GM19455 (cell line): ENCODE data around the gene RMI2.

Experiments
- ATAC-seq: cut with Tn5 transposase; IDR thresholded peaks from one replicate; pipeline ENCODE4 v1.9.1; 2021; ENCODE audit not compliant: unreplicated experiment

The RMI2 gene

GRCh38 chr16:11327277-11328171, 17.7 kb upstream of the RMI2 start:
- peak; percentile 50 for ATAC-seq

GRCh38 chr16:11328172-11329070, 16.8 kb upstream of the RMI2 start:
- ATAC-seq, result peak; percentile 74

GRCh38 chr16:11329071-11329491, 16.2 kb upstream of the RMI2 start:
- ATAC-seq, result no peak

GRCh38 chr16:11329891-11330290, 15.4 kb upstream of the RMI2 start:
- ATAC-seq, result no peak

GRCh38 chr16:11330526-11331237, 14.6 kb upstream of the RMI2 start:
- no peak for ATAC-seq

GRCh38 chr16:11331967-11332366, 13.3 kb upstream of the RMI2 start:
- no peak for ATAC-seq

- no peak for ATAC-seq
Observed at GRCh38 chr16:11333010-11333409, 12.2 kb upstream of the RMI2 start.

GRCh38 chr16:11333702-11334101, 11.6 kb upstream of the RMI2 start:
- ATAC-seq, result no peak

- no peak for ATAC-seq
Observed at GRCh38 chr16:11334831-11335404, 10.3 kb upstream of the RMI2 start.

GRCh38 chr16:11339075-11339474, 6.2 kb upstream of the RMI2 start:
- no peak for ATAC-seq

- no peak for ATAC-seq
Observed at GRCh38 chr16:11340710-11341109, 4.5 kb upstream of the RMI2 start.

- ATAC-seq, result no peak
Observed at GRCh38 chr16:11341371-11341770, 3.9 kb upstream of the RMI2 start.

GRCh38 chr16:11342021-11342855, 3.0 kb upstream of the RMI2 start:
- ATAC-seq, result no peak

GRCh38 chr16:11346700-11347319, 1.6 kb downstream of the RMI2 start:
- ATAC-seq, result no peak

- no peak for ATAC-seq
Observed at GRCh38 chr16:11347831-11348230, 2.6 kb downstream of the RMI2 start.

GRCh38 chr16:11348737-11349598, 3.7 kb downstream of the RMI2 start:
- ATAC-seq, result no peak

- ATAC-seq, result no peak
Observed at GRCh38 chr16:11349599-11350276, 4.5 kb downstream of the RMI2 start.

- ATAC-seq, result no peak
Observed at GRCh38 chr16:11350519-11350918, 5.3 kb downstream of the RMI2 start.
